Bronchial epithelial cell (primary cell): ENCODE results near the gene ZDHHC22. TPM values are rescaled to one million over a fixed set of nuclear protein-coding genes. Genes with fewer than 3 reads are reported as not detected.
A peak's percentile ranks its signal among the peaks of the same experiment; 100 is the strongest.

ENCODE experiments used
- DNase-seq: peaks from one replicate; pipeline ENCODE4 v3.0.0-alpha.2; 2010; ENCODE audit warnings: low read depth
- FAIRE-seq: peaks from 2 replicates; lab custom pipeline; 2011; peaks lifted over from hg19 to GRCh38; lab: Jason Lieb, UNC
- H3K27me3 ChIP-seq: 2 replicates; pipeline ENCODE4 v1.5.1; 2011; ENCODE audit warnings: low read length; ENCODE audit not compliant: control insufficient read depth, insufficient read depth
- H3K36me3 ChIP-seq: 2 replicates; pipeline ENCODE4 v1.5.1; 2011; ENCODE audit warnings: low read length; ENCODE audit not compliant: control insufficient read depth, insufficient read depth
- H3K4me3 ChIP-seq: 2 replicates; pipeline ENCODE4 v1.5.1; 2011; ENCODE audit warnings: mild to moderate bottlenecking, low read depth, low read length, control low read depth
- total RNA-seq: library from RNA; depleted of rRNA; stranded (reverse); fragments of >200 nt; gene quantifications from 2 replicates; pipeline ENCODE4 v1.2.1, GENCODE V29; 2014
- TF ChIP-seq, protein P1 (sequence below): IDR thresholded peaks from 2 replicates; pipeline ENCODE4 v1.5.1; 2011; ENCODE audit warnings: mild to moderate bottlenecking, moderate library complexity, low read length, control low read depth, inconsistent platforms; ENCODE audit not compliant: insufficient read depth, severe bottlenecking

ZDHHC22 gene
- total RNA-seq, 1 donor from 2014 or later = not detected

GRCh38 chr14:77153802-77154201 lies 12.2 kb upstream of the ZDHHC22 start:
- DNase-seq (no peak), FAIRE-seq (no peak)
- TF ChIP-seq, protein P1, sequence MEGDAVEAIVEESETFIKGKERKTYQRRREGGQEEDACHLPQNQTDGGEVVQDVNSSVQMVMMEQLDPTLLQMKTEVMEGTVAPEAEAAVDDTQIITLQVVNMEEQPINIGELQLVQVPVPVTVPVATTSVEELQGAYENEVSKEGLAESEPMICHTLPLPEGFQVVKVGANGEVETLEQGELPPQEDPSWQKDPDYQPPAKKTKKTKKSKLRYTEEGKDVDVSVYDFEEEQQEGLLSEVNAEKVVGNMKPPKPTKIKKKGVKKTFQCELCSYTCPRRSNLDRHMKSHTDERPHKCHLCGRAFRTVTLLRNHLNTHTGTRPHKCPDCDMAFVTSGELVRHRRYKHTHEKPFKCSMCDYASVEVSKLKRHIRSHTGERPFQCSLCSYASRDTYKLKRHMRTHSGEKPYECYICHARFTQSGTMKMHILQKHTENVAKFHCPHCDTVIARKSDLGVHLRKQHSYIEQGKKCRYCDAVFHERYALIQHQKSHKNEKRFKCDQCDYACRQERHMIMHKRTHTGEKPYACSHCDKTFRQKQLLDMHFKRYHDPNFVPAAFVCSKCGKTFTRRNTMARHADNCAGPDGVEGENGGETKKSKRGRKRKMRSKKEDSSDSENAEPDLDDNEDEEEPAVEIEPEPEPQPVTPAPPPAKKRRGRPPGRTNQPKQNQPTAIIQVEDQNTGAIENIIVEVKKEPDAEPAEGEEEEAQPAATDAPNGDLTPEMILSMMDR = no peak
- Histone ChIP-seq H3K36me3 (no peaks in the 10 kb centered on the region), H3K27me3 (peaks cover 2% of the 10 kb centered on the region), H3K4me3 (no peak overlapping the region)

GRCh38 chr14:77151918-77152588 lies 10.5 kb upstream of the ZDHHC22 start:
- DNase-seq (peak; percentile 52), FAIRE-seq (no peak)
- Histone ChIP-seq H3K27me3 (no peaks in the 10 kb centered on the region), H3K36me3 (no peaks in the 10 kb centered on the region), H3K4me3 (no peak overlapping the region)
- TF ChIP-seq, protein P1 = peak; percentile 26

GRCh38 chr14:77151245-77151644 lies 9.7 kb upstream of the ZDHHC22 start:
- H3K36me3 ChIP-seq = no peaks in the 10 kb centered on the region
- H3K27me3 ChIP-seq = peaks cover 3% of the 10 kb centered on the region
- TF ChIP-seq, protein P1 = peak; percentile 56
- H3K4me3 ChIP-seq = no peak overlapping the region
- FAIRE-seq (no peak), DNase-seq (no peak)

DNA sequence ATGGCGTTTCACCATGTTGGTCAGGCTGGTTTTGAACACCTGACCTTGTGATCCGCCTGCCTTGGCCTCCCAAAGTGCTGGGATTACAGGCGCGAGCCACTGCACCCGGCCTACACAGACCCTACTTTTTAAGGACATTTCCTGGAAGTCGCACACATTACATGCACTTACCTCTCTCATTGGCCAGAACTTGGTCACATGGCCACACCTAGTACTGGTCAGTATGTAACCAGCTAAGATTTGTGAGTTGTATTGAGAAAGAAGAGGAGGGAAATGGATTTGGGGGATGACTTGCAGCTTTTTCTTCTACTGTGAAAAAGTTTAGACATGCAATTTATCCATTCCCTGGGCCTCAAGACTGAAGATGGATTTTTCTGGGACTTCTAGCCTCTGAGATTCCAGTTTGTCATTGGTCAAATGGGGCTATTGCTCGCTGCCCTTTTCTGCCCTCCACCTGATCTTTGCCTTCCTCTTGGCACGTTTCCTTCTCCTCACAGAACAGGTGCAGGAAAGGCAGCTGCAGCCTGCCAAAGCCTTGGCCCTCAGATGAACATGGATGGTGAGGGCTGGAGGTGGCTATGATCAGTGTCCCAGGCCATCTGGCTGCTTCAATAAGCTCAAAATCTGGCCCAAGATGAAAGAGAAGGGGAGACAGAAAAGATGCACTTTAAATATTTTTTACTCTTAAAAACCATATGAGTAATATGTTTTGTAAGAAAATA lies 7.1 kb upstream of the ZDHHC22 start:
- FAIRE-seq (no peak), DNase-seq (no peak)
- H3K4me3 ChIP-seq = no peak overlapping the region
- peaks cover 7% of the 10 kb centered on the region for H3K27me3 ChIP-seq
- TF ChIP-seq, protein P1 = no peak
- H3K36me3 ChIP-seq = no peaks in the 10 kb centered on the region

- DNase-seq (no peak), FAIRE-seq (no peak)
- TF ChIP-seq, protein P1 = no peak
- H3K4me3 ChIP-seq = no peak overlapping the region
- peaks cover 28% of the 10 kb centered on the region for H3K27me3 ChIP-seq
- no peaks in the 10 kb centered on the region for H3K36me3 ChIP-seq
Measured at GRCh38 chr14:77145975-77146740, 4.6 kb upstream of the ZDHHC22 start.
